H1 (cell line): ENCODE results near the gene TPRN. TPM values are rescaled to one million over a fixed set of nuclear protein-coding genes. Genes with fewer than 3 reads are reported as not detected.

Experiments
- CTCF ChIA-PET: fragments of 300-600 bp; sonication (Branson Sonifier 250); formaldehyde crosslinking; loops from one replicate; lab custom pipeline; 2021; ENCODE audit not compliant: partially characterized antibody; lab: Charles Lee
- POLR2A ChIA-PET: fragments of 300-600 bp; sonication (Branson Sonifier 250); formaldehyde crosslinking; loops from one replicate; lab custom pipeline; 2021; ENCODE audit warnings: inconsistent platforms; ENCODE audit not compliant: partially characterized antibody; lab: Charles Lee
- DNase-seq, 2 experiments: peaks; one replicate each; pipeline versions ENCODE4 v3.0.0 to v3.0.0-alpha.2; 2010 to 2022; ENCODE audit warnings: low spot score in 2 of 2, low read depth in 1 of 2, mixed read lengths in 1 of 2
- FAIRE-seq: peaks from 2 replicates; lab custom pipeline; 2011; peaks lifted over from hg19 to GRCh38; lab: Jason Lieb, UNC
- H2AFZ ChIP-seq: 2 replicates; pipeline ENCODE4 v1.8.1; 2012; ENCODE audit warnings: low read length, inconsistent platforms
- H2AK5ac ChIP-seq: 2 replicates; pipeline ENCODE4 v1.6.1; 2013; ENCODE audit warnings: low read depth, low read length
- H2BK120ac ChIP-seq: replicated peaks from 2 replicates; pipeline ENCODE3; 2013; ENCODE audit warnings: low read depth, low read length, inconsistent platforms
- H2BK12ac ChIP-seq: 2 replicates; pipeline ENCODE4 v1.6.1; 2013; ENCODE audit warnings: low read depth, low read length
- H2BK15ac ChIP-seq: 2 replicates; pipeline ENCODE4 v1.6.1; 2013; ENCODE audit warnings: low read length
- H2BK20ac ChIP-seq: 2 replicates; pipeline ENCODE4 v1.6.1; 2013; ENCODE audit warnings: low read length
- H2BK5ac ChIP-seq: 2 replicates; pipeline ENCODE4 v1.6.1; 2013; ENCODE audit warnings: low read depth, low read length
- H3K14ac ChIP-seq: 2 replicates; pipeline ENCODE4 v1.6.1; 2013; ENCODE audit warnings: inconsistent platforms; ENCODE audit not compliant: insufficient read length
- H3K18ac ChIP-seq: 2 replicates; pipeline ENCODE4 v1.6.1; 2013; ENCODE audit warnings: low read length; ENCODE audit errors: extremely low read depth
- H3K23ac ChIP-seq: 2 replicates; pipeline ENCODE4 v1.6.1; 2013; ENCODE audit warnings: inconsistent platforms; ENCODE audit not compliant: insufficient read length
- H3K23me2 ChIP-seq: 2 replicates; pipeline ENCODE4 v1.6.1; 2013; ENCODE audit warnings: low read depth, low read length
- H3K27ac ChIP-seq: 2 replicates; pipeline ENCODE4 v1.6.1; 2011; ENCODE audit warnings: low read depth, low read length, inconsistent platforms
- H3K27me3 ChIP-seq, 4 experiments: replicated peaks in 1 of 4; 1 replicate in 1 of 4; 2 replicates in 3 of 4; pipeline versions ENCODE4 v1.6.1 to v1.8.1; 2011 to 2013; ENCODE audit warnings: low read length in 3 of 4, mild to moderate bottlenecking in 3 of 4, inconsistent platforms in 2 of 4, mixed read lengths in 2 of 4, moderate library complexity in 1 of 4; ENCODE audit not compliant: control insufficient read depth in 3 of 4, insufficient read depth in 3 of 4; ENCODE audit errors: extremely low read depth in 1 of 4
- H3K36me3 ChIP-seq, 4 experiments: 2 replicates each; pipeline versions ENCODE4 v1.6.1 to v1.8.1; 2011 to 2013; ENCODE audit warnings: mild to moderate bottlenecking in 4 of 4, low read length in 3 of 4, moderate library complexity in 2 of 4, control low read depth in 1 of 4, inconsistent platforms in 1 of 4; ENCODE audit not compliant: insufficient read depth in 4 of 4, control insufficient read depth in 2 of 4
- H3K4ac ChIP-seq: replicated peaks from 2 replicates; pipeline ENCODE3; 2013; ENCODE audit warnings: low read length, low read depth, mixed read lengths, inconsistent platforms; ENCODE audit not compliant: insufficient read length
- H3K4me1 ChIP-seq, 4 experiments: replicated peaks in 1 of 4; 1 replicate in 1 of 4; 2 replicates in 3 of 4; pipeline versions ENCODE4 v1.6.1 to v1.8.1; 2011 to 2013; ENCODE audit warnings: low read length in 3 of 4, inconsistent platforms in 2 of 4, mixed read lengths in 1 of 4; ENCODE audit not compliant: insufficient read depth in 4 of 4, control insufficient read depth in 3 of 4
- H3K4me2 ChIP-seq, 2 experiments: 2 replicates each; pipeline versions ENCODE4 v1.6.1 to v1.8.1; 2011 to 2013; ENCODE audit warnings: low read depth in 2 of 2, low read length in 2 of 2, control low read depth in 1 of 2, inconsistent platforms in 1 of 2, mild to moderate bottlenecking in 1 of 2; ENCODE audit not compliant: insufficient read depth in 1 of 2
- H3K4me3 ChIP-seq, 4 experiments: fragments of 200-600, 300-600 bp in 1 of 4; sonication (generic), shearing (Covaris generic), sonication (Bioruptor Twin) in 1 of 4; 2 replicates each; pipeline versions ENCODE4 v1.5.1 to v1.8.1; 2011 to 2016; ENCODE audit warnings: low read length in 4 of 4, low read depth in 3 of 4, control low read depth in 2 of 4, inconsistent platforms in 2 of 4, mild to moderate bottlenecking in 2 of 4, mixed read lengths in 1 of 4, moderate library complexity in 1 of 4; ENCODE audit not compliant: insufficient read depth in 2 of 4; ENCODE audit errors: extremely low read depth in 1 of 4
- H3K56ac ChIP-seq: replicated peaks from 2 replicates; pipeline ENCODE3; 2013; ENCODE audit warnings: low read depth, mild to moderate bottlenecking, mixed read lengths, low read length, inconsistent platforms; ENCODE audit not compliant: insufficient read length
- H3K79me1 ChIP-seq: 2 replicates; pipeline ENCODE4 v1.6.1; 2013; ENCODE audit warnings: low read depth, low read length, control low read depth
- H3K79me2 ChIP-seq, 2 experiments: 2 replicates each; pipeline versions ENCODE4 v1.6.1 to v1.8.1; 2012 to 2013; ENCODE audit warnings: low read length in 2 of 2, mild to moderate bottlenecking in 2 of 2, inconsistent platforms in 1 of 2; ENCODE audit not compliant: insufficient read depth in 2 of 2, control insufficient read depth in 1 of 2
- H3K9ac ChIP-seq, 4 experiments: replicated peaks in 1 of 4; 1 replicate in 1 of 4; 2 replicates in 3 of 4; pipeline versions ENCODE4 v1.6.1 to v1.8.1; 2011 to 2013; ENCODE audit warnings: low read depth in 3 of 4, low read length in 3 of 4, control low read depth in 2 of 4, mild to moderate bottlenecking in 2 of 4, moderate library complexity in 2 of 4, inconsistent platforms in 1 of 4; ENCODE audit errors: extremely low read depth in 1 of 4
- H3K9me3 ChIP-seq, 2 experiments: 2 replicates each; pipeline versions ENCODE4 v1.6.1 to v1.8.1; 2012 to 2013; ENCODE audit warnings: mild to moderate bottlenecking in 2 of 2, moderate library complexity in 2 of 2, control low read depth in 1 of 2, inconsistent platforms in 1 of 2, low read depth in 1 of 2, low read length in 1 of 2, mixed read lengths in 1 of 2; ENCODE audit not compliant: insufficient read depth in 2 of 2
- H4K20me1 ChIP-seq, 2 experiments: replicated peaks in 1 of 2; 2 replicates each; pipeline versions ENCODE3 to v1.8.1; 2011 to 2013; ENCODE audit warnings: inconsistent platforms in 2 of 2, low read length in 2 of 2, mild to moderate bottlenecking in 1 of 2; ENCODE audit not compliant: insufficient read depth in 2 of 2, control insufficient read depth in 1 of 2
- H4K5ac ChIP-seq: 2 replicates; pipeline ENCODE4 v1.6.1; 2013; ENCODE audit warnings: low read length, low read depth, mixed read lengths, inconsistent platforms; ENCODE audit not compliant: insufficient read length
- H4K8ac ChIP-seq: 2 replicates; pipeline ENCODE4 v1.8.0; 2013; ENCODE audit warnings: mild to moderate bottlenecking, moderate library complexity, low read length, inconsistent platforms; ENCODE audit not compliant: insufficient read depth; ENCODE audit errors: extremely low read depth
- H4K91ac ChIP-seq: replicated peaks from 2 replicates; pipeline ENCODE3; 2013; ENCODE audit warnings: low read length, mixed read lengths, inconsistent platforms; ENCODE audit not compliant: insufficient read length
- BRCA1 ChIP-seq: IDR thresholded peaks from 2 replicates; pipeline ENCODE4 v1.6.1; 2012; ENCODE audit warnings: low read depth, low read length, improper control_type of control experiment
- CREB1 ChIP-seq: IDR thresholded peaks from 2 replicates; pipeline ENCODE4 v1.6.1; 2012; ENCODE audit warnings: inconsistent platforms
- EGR1 ChIP-seq: IDR thresholded peaks from 2 replicates; pipeline ENCODE4 v1.6.1; 2011; ENCODE audit warnings: low read depth, low read length, borderline replicate concordance
- EZH2 ChIP-seq: fragments of 200-600 bp; sonication (generic); IDR thresholded peaks from 2 replicates; pipeline ENCODE4 v1.7.1; 2012; ENCODE audit warnings: low read depth, mild to moderate bottlenecking, moderate library complexity, low read length, inconsistent platforms; ENCODE audit not compliant: severe bottlenecking
- HDAC6 ChIP-seq: IDR thresholded peaks from one replicate; pipeline ENCODE4 v1.7.1; 2012; ENCODE audit warnings: low read depth, mild to moderate bottlenecking, inconsistent platforms, low read length, moderate library complexity
- SIN3A ChIP-seq, 2 experiments: IDR thresholded peaks in 1 of 2; conservative IDR thresholded peaks in 1 of 2; 2 replicates each; pipeline ENCODE4 v1.6.1; 2011 to 2012; ENCODE audit warnings: low read length in 2 of 2, improper control_type of control experiment in 1 of 2, low read depth in 1 of 2, mild to moderate bottlenecking in 1 of 2
- SIX5 ChIP-seq: IDR thresholded peaks from 2 replicates; pipeline ENCODE4 v1.6.1; 2011; ENCODE audit warnings: mild to moderate bottlenecking, low read depth, low read length
- SP1 ChIP-seq: IDR thresholded peaks from 2 replicates; pipeline ENCODE4 v1.6.1; 2011; ENCODE audit warnings: low read depth, low read length
- WGBS, 2 experiments: shearing (Covaris generic) in 1 of 2; methylation state at CpG; one replicate each; pipeline versions ENCODE4 v1.1.6 to v1.1.7; 2013 to 2015; ENCODE audit warnings: low lambda C conversion rate in 2 of 2, mixed read lengths in 2 of 2, inconsistent platforms in 1 of 2, low coverage in 1 of 2, missing lambda C conversion rate in 1 of 2; ENCODE audit not compliant: insufficient replicate concordance in 2 of 2, insufficient coverage in 1 of 2, insufficient read length in 1 of 2; ENCODE audit errors: extremely low coverage in 1 of 2, missing lambda C conversion rate in 1 of 2; 5-methylcytosine and 5-hydroxymethylcytosine counted together
- polyA plus RNA-seq, 7 experiments: library from polyadenylated mRNA; depleted of rRNA in 3 of 7; stranded (reverse) in 5 of 7; unstranded in 2 of 7; fragments of >200 nt in 5 of 7; fragments of 200-250 nt in 2 of 7; gene quantifications; 1 replicate in 5 of 7; 2 replicates in 1 of 7; 4 replicates in 1 of 7; pipeline versions ENCODE4 v1.2.1 to v1.2.3, GENCODE V29; 2011 to 2013; ENCODE audit warnings: missing spikeins in 2 of 7, mixed read lengths in 2 of 7
- total RNA-seq: library from RNA; stranded (reverse); fragmentation: NEBNext Ultra II Directional; extraction: Animal tissue kit (Norgen Biotek cat#: 25700); gene quantifications from 2 replicates; pipeline ENCODE4 v1.2.1, GENCODE V29; 2021

TPRN gene
- total and polyA plus RNA-seq, 2 of the 8 experiments (the other 6 are each of a cell fraction or from before 2014, with no cell fraction given) = 9.7 to 23.2 TPM

GRCh38 chr9:137164370-137165249, 35.9 kb downstream of the TPRN start:
- no peak overlapping the region for H2AFZ ChIP-seq
- no peaks in the 10 kb centered on the region for H3K9me3 ChIP-seq
- H3K27ac ChIP-seq = no peak overlapping the region
- no peak for TF ChIP-seq EGR1
- TF ChIP-seq EZH2 = no peak
- no peak for TF ChIP-seq SP1
- TF ChIP-seq SIX5 = no peak
- TF ChIP-seq SIN3A (conservative IDR thresholded peaks at IDR 0.05 in 1 of 2, IDR thresholded peaks at IDR 0.05 in 1 of 2; ENCODE audit: low read depth in 1 of 2, low read length in 2 of 2) = no peak
- no peak for TF ChIP-seq HDAC6
- no peak for TF ChIP-seq CREB1
- TF ChIP-seq BRCA1 = no peak
- FAIRE-seq (no peak), DNase-seq (no peak)
- no peak overlapping the region for H2BK20ac ChIP-seq
- ChIA-PET POLR2A (interaction anchor here (2.9 kb wide), 1 partner anchor 35 kb away, joined by 12 read pairs; no protein-coding TSS in a partner anchor), CTCF (interaction anchor here (1.0 to 4.0 kb wide), 4 partner anchors 11 to 101 kb away, joined by 3 to 16 read pairs (median 6); partner anchors contain the start of gene CYSRT1)
- H2BK12ac ChIP-seq = no peak overlapping the region
- H4K91ac ChIP-seq = no peak overlapping the region
- no peak overlapping the region for H4K8ac ChIP-seq
- no peak overlapping the region for H3K4me2 ChIP-seq
- no peaks in the 10 kb centered on the region for H3K79me2 ChIP-seq
- no peak overlapping the region for H3K4me3 ChIP-seq
- H2BK120ac ChIP-seq = no peak overlapping the region
- no peak overlapping the region for H2AK5ac ChIP-seq
- no peak overlapping the region for H3K9ac ChIP-seq
- no peak overlapping the region for H2BK15ac ChIP-seq
- H4K5ac ChIP-seq = no peak overlapping the region
- no peak overlapping the region; the same call in 1 of the 2 replicates for H3K18ac ChIP-seq
- H3K23ac ChIP-seq = no peak overlapping the region
- no peak overlapping the region for H3K4ac ChIP-seq
- 94% methylated on average over 29 of the region's 34 CpGs; no CpG with 5 or more reads in 1 of the 2 experiments for WGBS, 2 experiments
- peaks cover 19% of the 10 kb centered on the region; the same call in 1 of the 2 replicates for H3K23me2 ChIP-seq
- H3K27me3 ChIP-seq = peaks cover 63 to 98% (median 87%) of the 10 kb centered on the region in 4 experiments
- H3K56ac ChIP-seq = no peak overlapping the region
- H3K14ac ChIP-seq = no peak overlapping the region
- no peaks in the 10 kb centered on the region; a peak in 1 of 8 replicates for H3K36me3 ChIP-seq
- H4K20me1 ChIP-seq = peaks cover 0 to 15% of the 10 kb centered on the region in 2 experiments
- no peaks in the 10 kb centered on the region; the same call in 1 of the 2 replicates for H3K79me1 ChIP-seq
- H3K4me1 ChIP-seq = peaks cover 0 to 16% (median 13%) of the 10 kb centered on the region in 4 experiments; a peak in 6 of 7 replicates
- no peak overlapping the region for H2BK5ac ChIP-seq
